SK-N-SH (cell line): ENCODE measurements around the gene KCTD12. TPM values are rescaled to one million over a fixed set of nuclear protein-coding genes. Genes with fewer than 3 reads are reported as not detected.

Experiments
- CTCF ChIA-PET: fragments of 300-600, 350-600 bp; formaldehyde crosslinking; extraction: SDS; loops from one replicate; lab custom pipeline; 2021; lab: Yijun Ruan, JAX
- POLR2A ChIA-PET: fragments of 350-600 bp; sonication (Branson Sonifier 250); formaldehyde crosslinking; extraction: SDS; loops from one replicate; lab custom pipeline; 2020; ENCODE audit warnings: antibody characterized with exemption, inconsistent platforms; lab: Yijun Ruan, JAX
- DNase-seq: peaks from one replicate; pipeline ENCODE4 v3.0.0; 2012
- H2AFZ ChIP-seq: fragments of 200-600 bp; sonication (generic); 2 replicates; pipeline ENCODE4 v1.8.1; 2016; ENCODE audit warnings: antibody characterized with exemption, mild to moderate bottlenecking, low read depth
- H3F3A ChIP-seq: fragments of 200-600 bp; sonication (generic); replicated peaks from 2 replicates; pipeline ENCODE3; 2016; ENCODE audit warnings: antibody characterized with exemption, mild to moderate bottlenecking; ENCODE audit not compliant: insufficient read depth
- H3K27ac ChIP-seq, 2 experiments: fragments of 200-500 bp in 1 of 2; fragments of 200-600 bp in 1 of 2; sonication (Bioruptor generic) in 1 of 2; sonication (generic), shearing (Covaris generic) in 1 of 2; 2 replicates each; pipeline versions ENCODE4 v1.5.1 to v1.6.1; 2014 to 2016; ENCODE audit warnings: low read depth in 2 of 2, inconsistent platforms in 1 of 2, low read length in 1 of 2, mild to moderate bottlenecking in 1 of 2, mixed read lengths in 1 of 2
- H3K27me3 ChIP-seq: fragments of 200-600 bp; sonication (generic), shearing (Covaris generic); 2 replicates; pipeline ENCODE4 v1.6.1; 2016; ENCODE audit warnings: mixed run types; ENCODE audit not compliant: insufficient read depth
- H3K36me3 ChIP-seq, 2 experiments: fragments of 200-500 bp in 1 of 2; fragments of 200-600 bp in 1 of 2; sonication (Bioruptor generic) in 1 of 2; sonication (generic) in 1 of 2; replicated peaks in 1 of 2; 2 replicates each; pipeline versions ENCODE3 to v1.5.1; 2014 to 2016; ENCODE audit warnings: low read length in 1 of 2, mild to moderate bottlenecking in 1 of 2; ENCODE audit not compliant: insufficient read depth in 2 of 2, control insufficient read depth in 1 of 2
- H3K4me1 ChIP-seq, 2 experiments: fragments of 200-500 bp in 1 of 2; fragments of 200-600 bp in 1 of 2; sonication (Bioruptor generic) in 1 of 2; sonication (generic), shearing (Covaris generic) in 1 of 2; 2 replicates each; pipeline versions ENCODE4 v1.5.1 to v1.6.1; 2014 to 2016; ENCODE audit warnings: low read depth in 1 of 2, low read length in 1 of 2, mixed run types in 1 of 2; ENCODE audit not compliant: insufficient read depth in 2 of 2, control insufficient read depth in 1 of 2
- H3K4me2 ChIP-seq: fragments of 200-600 bp; sonication (generic), shearing (Covaris generic); 2 replicates; pipeline ENCODE4 v1.6.1; 2017; ENCODE audit warnings: mixed run types
- H3K4me3 ChIP-seq, 2 experiments: fragments of 200-500 bp in 1 of 2; fragments of 200-600 bp in 1 of 2; sonication (Bioruptor generic) in 1 of 2; sonication (generic), shearing (Covaris generic) in 1 of 2; 2 replicates each; pipeline versions ENCODE4 v1.5.1 to v1.8.1; 2014 to 2016; ENCODE audit warnings: low read depth in 2 of 2, inconsistent platforms in 1 of 2, low read length in 1 of 2, mild to moderate bottlenecking in 1 of 2, mixed read lengths in 1 of 2, moderate library complexity in 1 of 2
- H3K79me2 ChIP-seq: fragments of 200-600 bp; sonication (generic); 2 replicates; pipeline ENCODE4 v1.8.1; 2017; ENCODE audit warnings: mild to moderate bottlenecking; ENCODE audit not compliant: insufficient read depth
- H3K9ac ChIP-seq: fragments of 200-600 bp; sonication (generic); 2 replicates; pipeline ENCODE4 v1.6.1; 2017; ENCODE audit warnings: mixed run types
- H3K9me2 ChIP-seq: fragments of 200-600 bp; sonication (generic); 2 replicates; pipeline ENCODE4 v1.6.1; 2017; ENCODE audit warnings: mixed run types
- H3K9me3 ChIP-seq: fragments of 200-600 bp; sonication (generic); 2 replicates; pipeline ENCODE4 v1.6.1; 2017; ENCODE audit warnings: mixed run types, mild to moderate bottlenecking, moderate library complexity
- H4K20me1 ChIP-seq: fragments of 200-600 bp; sonication (generic); 2 replicates; pipeline ENCODE4 v1.6.1; 2017; ENCODE audit warnings: mild to moderate bottlenecking, mixed run types; ENCODE audit not compliant: insufficient read depth
- ELF1 ChIP-seq: IDR thresholded peaks from 2 replicates; pipeline ENCODE4 v1.4.0; 2012
- EP300 ChIP-seq, 2 experiments: IDR thresholded peaks; 2 replicates each; pipeline versions ENCODE4 v1.4.0 to v1.6.1; 2012; ENCODE audit warnings: borderline replicate concordance in 1 of 2, low read depth in 1 of 2, low read length in 1 of 2
- FOSL2 ChIP-seq: IDR thresholded peaks from 2 replicates; pipeline ENCODE4 v1.4.0; 2012; ENCODE audit warnings: low read depth, mild to moderate bottlenecking, moderate library complexity, borderline replicate concordance
- JUND ChIP-seq: IDR thresholded peaks from 2 replicates; pipeline ENCODE4 v1.4.0; 2012
- MEF2A ChIP-seq: IDR thresholded peaks from 2 replicates; pipeline ENCODE4 v1.4.0; 2012; ENCODE audit warnings: low read depth, borderline replicate concordance
- NFIC ChIP-seq: IDR thresholded peaks from 2 replicates; pipeline ENCODE4 v1.4.0; 2012; ENCODE audit warnings: borderline replicate concordance
- NRF1 ChIP-seq: IDR thresholded peaks from 2 replicates; pipeline ENCODE4 v1.6.1; 2012; ENCODE audit warnings: low read depth, mild to moderate bottlenecking, low read length
- RXRA ChIP-seq: IDR thresholded peaks from 2 replicates; pipeline ENCODE4 v1.4.0; 2012; ENCODE audit warnings: low read depth, mild to moderate bottlenecking, borderline replicate concordance
- SMC3 ChIP-seq: IDR thresholded peaks from 2 replicates; pipeline ENCODE4 v1.6.1; 2012; ENCODE audit warnings: low read depth, low read length, improper control_type of control experiment
- TAF1 ChIP-seq: IDR thresholded peaks from 2 replicates; pipeline ENCODE4 v1.6.1; 2012; ENCODE audit warnings: low read depth, mild to moderate bottlenecking, low read length, moderate library complexity, borderline replicate concordance
- TEAD4 ChIP-seq: IDR thresholded peaks from 2 replicates; pipeline ENCODE4 v1.4.0; 2012; ENCODE audit warnings: mild to moderate bottlenecking, borderline replicate concordance; ENCODE audit not compliant: insufficient read depth
- WGBS: methylation state at CpG from one replicate; pipeline ENCODE4 v1.1.6; 2017; ENCODE audit warnings: low lambda C conversion rate; 5-methylcytosine and 5-hydroxymethylcytosine counted together
- polyA plus RNA-seq, 3 experiments: library from polyadenylated mRNA; depleted of rRNA; stranded (reverse); fragments of >200 nt; gene quantifications; 2 replicates each; pipeline ENCODE4 v1.2.3, GENCODE V29; 2012
- TF ChIP-seq, protein P1 (sequence below): IDR thresholded peaks from 2 replicates; pipeline ENCODE4 v1.4.0; 2012; ENCODE audit warnings: low read depth, borderline replicate concordance
- TF ChIP-seq, protein P2 (sequence below): IDR thresholded peaks from 2 replicates; pipeline ENCODE4 v1.4.0; 2012; ENCODE audit warnings: low read depth
- TF ChIP-seq, protein P3 (sequence below): fragments of 150-350 bp; IDR thresholded peaks from 2 replicates; pipeline ENCODE4 v1.6.1; 2016; ENCODE audit warnings: mild to moderate bottlenecking, low read depth, low read length

The KCTD12 gene
- polyA plus RNA-seq, 1 of the 3 experiments (the other 2 are of a cell fraction) = 1.0 TPM

DNA sequence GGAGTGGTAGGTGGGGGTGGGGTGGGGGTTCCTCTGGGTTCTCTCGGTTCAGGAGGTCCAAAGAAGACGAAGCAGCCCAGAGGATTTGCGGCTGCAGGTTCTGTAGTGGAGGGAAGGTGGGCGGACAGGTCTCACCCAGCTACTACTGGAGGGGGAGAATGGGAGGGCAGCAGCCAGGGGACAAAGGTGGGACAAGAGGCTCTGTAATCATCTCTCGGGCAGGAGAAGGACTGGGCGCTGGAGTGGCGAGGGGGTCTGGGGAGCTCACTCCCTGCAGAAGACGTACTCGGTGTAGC, 1.4 kb downstream of the KCTD12 start:
- DNase-seq = peak; percentile 18
- H3K27me3 ChIP-seq = no peaks in the 10 kb centered on the region
- H3K9me3 ChIP-seq = no peaks in the 10 kb centered on the region
- peaks cover 6% of the 10 kb centered on the region; the same call in 1 of the 2 replicates for H3K79me2 ChIP-seq
- H3K27ac ChIP-seq = no peak overlapping the region; a peak in 1 of 4 replicates
- peaks cover 11% of the 10 kb centered on the region for H3F3A ChIP-seq
- no peaks in the 10 kb centered on the region for H4K20me1 ChIP-seq
- no peak overlapping the region for H3K9ac ChIP-seq
- TF ChIP-seq MEF2A = no peak
- H3K4me1 ChIP-seq = peaks cover 3 to 14% of the 10 kb centered on the region in 2 experiments; a peak in 3 of 4 replicates
- no peaks in the 10 kb centered on the region for H3K36me3 ChIP-seq
- peak overlapping the region; percentile 85; the same call in 1 of the 2 replicates for H2AFZ ChIP-seq
- H3K4me3 ChIP-seq = peak overlapping the region; percentile 67 to 70
- no peaks in the 10 kb centered on the region for H3K9me2 ChIP-seq
- WGBS = 14% methylated on average over 7 of the region's 9 CpGs
- H3K4me2 ChIP-seq = peak overlapping the region; percentile 91
- POLR2A ChIA-PET = no interaction called here
- CTCF ChIA-PET = interaction anchor here (0.6 to 7.8 kb wide), 37 partner anchors 9 to 1196 kb away, joined by 3 to 49 read pairs (median 5); no protein-coding TSS in a partner anchor

DNA sequence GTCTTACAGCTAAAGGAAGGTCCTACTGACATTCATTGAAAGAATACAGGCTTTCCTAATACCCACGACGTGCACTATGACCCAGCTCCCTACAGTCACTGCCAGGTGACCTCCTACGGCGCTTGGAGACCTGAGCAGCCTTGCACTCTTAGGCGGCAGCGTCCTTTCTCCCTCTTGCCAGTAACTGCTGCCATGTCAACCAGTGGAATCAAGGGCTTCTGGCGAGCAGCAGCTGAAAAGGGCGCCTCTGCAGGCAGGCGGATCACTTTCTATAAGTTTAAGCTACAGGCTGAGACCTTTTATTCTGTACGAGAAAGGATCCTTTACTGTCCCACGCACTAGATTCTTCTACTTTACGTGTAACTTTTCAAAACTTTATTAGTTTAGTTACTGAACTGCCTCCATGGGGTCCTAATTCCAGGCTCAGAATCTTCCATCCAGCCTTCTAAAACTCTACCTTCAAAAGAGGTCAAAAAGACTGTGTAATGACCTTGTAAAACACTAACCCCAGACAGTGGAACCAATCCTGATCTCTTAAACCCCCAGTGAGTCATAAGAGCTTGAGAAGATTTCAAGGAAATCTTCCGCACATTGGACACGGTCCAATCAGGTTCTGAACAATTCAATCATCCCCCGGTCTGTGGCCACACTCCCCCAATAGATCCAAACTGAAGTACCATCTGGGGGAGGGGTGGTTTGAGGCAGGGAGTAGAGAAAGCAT, 1.9 kb downstream of the KCTD12 start:
- peaks cover 6 to 19% of the 10 kb centered on the region in 2 experiments; a peak in 3 of 4 replicates for H3K4me1 ChIP-seq
- no peaks in the 10 kb centered on the region for H3K27me3 ChIP-seq
- WGBS = 75% methylated on average over 15 of the region's 15 CpGs
- no peaks in the 10 kb centered on the region for H3K9me2 ChIP-seq
- ChIA-PET POLR2A (no interaction called here), CTCF (interaction anchor here (0.6 to 7.8 kb wide), 30 partner anchors 10 to 1196 kb away, joined by 3 to 49 read pairs (median 5); no protein-coding TSS in a partner anchor)
- peak overlapping the region; percentile 27; the same call in 1 of the 2 replicates for H2AFZ ChIP-seq
- TF ChIP-seq NFIC (no peak), FOSL2 (no peak), RXRA (no peak), TAF1 (no peak), EP300 (IDR thresholded peaks at IDR 0.05; ENCODE audit: borderline replicate concordance in 1 of 2, low read depth in 1 of 2, low read length in 1 of 2) (no peak), SMC3 (no peak), JUND (no peak), ELF1 (no peak), MEF2A (no peak), NRF1 (no peak), TEAD4 (no peak)
- TF ChIP-seq, protein P1, sequence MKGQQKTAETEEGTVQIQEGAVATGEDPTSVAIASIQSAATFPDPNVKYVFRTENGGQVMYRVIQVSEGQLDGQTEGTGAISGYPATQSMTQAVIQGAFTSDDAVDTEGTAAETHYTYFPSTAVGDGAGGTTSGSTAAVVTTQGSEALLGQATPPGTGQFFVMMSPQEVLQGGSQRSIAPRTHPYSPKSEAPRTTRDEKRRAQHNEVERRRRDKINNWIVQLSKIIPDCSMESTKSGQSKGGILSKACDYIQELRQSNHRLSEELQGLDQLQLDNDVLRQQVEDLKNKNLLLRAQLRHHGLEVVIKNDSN = no peak
- TF ChIP-seq, protein P2, sequence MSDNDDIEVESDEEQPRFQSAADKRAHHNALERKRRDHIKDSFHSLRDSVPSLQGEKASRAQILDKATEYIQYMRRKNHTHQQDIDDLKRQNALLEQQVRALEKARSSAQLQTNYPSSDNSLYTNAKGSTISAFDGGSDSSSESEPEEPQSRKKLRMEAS = no peak
- TF ChIP-seq, protein P3, sequence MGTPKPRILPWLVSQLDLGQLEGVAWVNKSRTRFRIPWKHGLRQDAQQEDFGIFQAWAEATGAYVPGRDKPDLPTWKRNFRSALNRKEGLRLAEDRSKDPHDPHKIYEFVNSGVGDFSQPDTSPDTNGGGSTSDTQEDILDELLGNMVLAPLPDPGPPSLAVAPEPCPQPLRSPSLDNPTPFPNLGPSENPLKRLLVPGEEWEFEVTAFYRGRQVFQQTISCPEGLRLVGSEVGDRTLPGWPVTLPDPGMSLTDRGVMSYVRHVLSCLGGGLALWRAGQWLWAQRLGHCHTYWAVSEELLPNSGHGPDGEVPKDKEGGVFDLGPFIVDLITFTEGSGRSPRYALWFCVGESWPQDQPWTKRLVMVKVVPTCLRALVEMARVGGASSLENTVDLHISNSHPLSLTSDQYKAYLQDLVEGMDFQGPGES = no peak
- DNase-seq = no peak
- H3K27ac ChIP-seq = no peak overlapping the region; a peak in 1 of 4 replicates
- H4K20me1 ChIP-seq = no peaks in the 10 kb centered on the region
- no peaks in the 10 kb centered on the region for H3K36me3 ChIP-seq
- peak overlapping the region; percentile 91 for H3K4me2 ChIP-seq
- H3F3A ChIP-seq = peaks cover 16% of the 10 kb centered on the region
- H3K9me3 ChIP-seq = no peaks in the 10 kb centered on the region
- peak overlapping the region; percentile 67 to 70 for H3K4me3 ChIP-seq
- no peak overlapping the region for H3K9ac ChIP-seq
- peaks cover 6% of the 10 kb centered on the region; the same call in 1 of the 2 replicates for H3K79me2 ChIP-seq
